HepG2 (cell line): Measurements from ENCODE around the gene GPC6. TPM values are rescaled to one million over a fixed set of nuclear protein-coding genes. Genes with fewer than 3 reads are reported as not detected.

ENCODE experiments used
- CBX1 ChIP-seq: IDR thresholded peaks from one replicate; pipeline ENCODE4 v1.6.1; 2016; ENCODE audit warnings: antibody characterized with exemption, low read depth
- CREB1 ChIP-seq, 2 experiments: fragments of 450-650 bp in 1 of 2; IDR thresholded peaks; 2 replicates each; pipeline ENCODE4 v1.6.1; 2016 to 2017; ENCODE audit warnings: control low read depth in 1 of 2, mild to moderate bottlenecking in 1 of 2, missing compliant biosample characterization in 1 of 2, missing genetic modification characterization in 1 of 2
- ISL2 ChIP-seq: sonication (generic); formaldehyde crosslinking; IDR thresholded peaks from 2 replicates; pipeline ENCODE4 v1.5.0; 2020; ENCODE audit warnings: missing genetic modification reagents
- MBNL3 ChIP-seq: fragments of 250-450 bp; sonication (Bioruptor Pico); conservative IDR thresholded peaks from 2 replicates; pipeline ENCODE4 v1.8.0; 2022; ENCODE audit warnings: mild to moderate bottlenecking, inconsistent platforms
- MLXIP ChIP-seq: sonication (generic); formaldehyde crosslinking; IDR thresholded peaks from 2 replicates; pipeline ENCODE4 v1.9.0; 2021; ENCODE audit warnings: missing genetic modification reagents, borderline replicate concordance
- NKX3-1 ChIP-seq: sonication (generic); formaldehyde crosslinking; IDR thresholded peaks from 2 replicates; pipeline ENCODE4 v1.5.0; 2020; ENCODE audit warnings: missing genetic modification reagents
- PRDM10 ChIP-seq: sonication (generic); formaldehyde crosslinking; IDR thresholded peaks from 2 replicates; pipeline ENCODE4 v1.4.0; 2020; ENCODE audit warnings: low read depth, missing genetic modification reagents
- TBL1XR1 ChIP-seq: fragments of 150-350 bp; IDR thresholded peaks from 2 replicates; pipeline ENCODE4 v1.6.1; 2014; ENCODE audit warnings: borderline replicate concordance, low read length; ENCODE audit not compliant: partially characterized antibody
- TGIF2 ChIP-seq: IDR thresholded peaks from 2 replicates; pipeline ENCODE4 v1.6.1; 2016; ENCODE audit warnings: control low read depth, missing compliant biosample characterization
- ZBED4 ChIP-seq: sonication (generic); formaldehyde crosslinking; IDR thresholded peaks from 2 replicates; pipeline ENCODE4 v1.4.0; 2020; ENCODE audit warnings: missing genetic modification reagents, borderline replicate concordance
- ZBTB33 ChIP-seq: sonication (generic); formaldehyde crosslinking; IDR thresholded peaks from 2 replicates; pipeline ENCODE4 v1.4.0; 2020; ENCODE audit warnings: missing genetic modification reagents
- ZNF17 ChIP-seq: sonication (generic); formaldehyde crosslinking; IDR thresholded peaks from 2 replicates; pipeline ENCODE4 v1.5.0; 2020; ENCODE audit warnings: mild to moderate bottlenecking, missing genetic modification reagents
- ZNF260 ChIP-seq: sonication (generic); formaldehyde crosslinking; IDR thresholded peaks from 2 replicates; pipeline ENCODE4 v1.4.0; 2020; ENCODE audit warnings: missing genetic modification reagents, low read depth, mild to moderate bottlenecking, borderline replicate concordance
- ZNF784 ChIP-seq: sonication (generic); formaldehyde crosslinking; IDR thresholded peaks from 2 replicates; pipeline ENCODE4 v1.5.1; 2020; ENCODE audit warnings: missing genetic modification reagents, mild to moderate bottlenecking, borderline replicate concordance
- ZSCAN21 ChIP-seq: sonication (generic); formaldehyde crosslinking; IDR thresholded peaks from 2 replicates; pipeline ENCODE4 v1.8.0; 2022; ENCODE audit warnings: mild to moderate bottlenecking, missing genetic modification reagents, moderate library complexity, borderline replicate concordance
- ZSCAN30 ChIP-seq: sonication (generic); formaldehyde crosslinking; IDR thresholded peaks from 2 replicates; pipeline ENCODE4 v1.5.0; 2020; ENCODE audit warnings: mild to moderate bottlenecking, missing genetic modification reagents
- polyA plus RNA-seq, 8 experiments: library from polyadenylated mRNA; depleted of rRNA in 3 of 8; stranded (reverse) in 7 of 8; unstranded in 1 of 8; fragments of >200 nt; fragmentation: Illumina TruSeq in 4 of 8; extraction: Trizol in 4 of 8; gene quantifications; 2 replicates each; pipeline versions ENCODE4 v1.2.1 to v1.2.3, GENCODE V29; 2011 to 2016; ENCODE audit warnings: low read depth in 4 of 8, missing spikeins in 1 of 8, mixed read lengths in 1 of 8; ENCODE audit not compliant: insufficient read depth in 1 of 8
- total RNA-seq, 5 experiments: library from RNA; depleted of rRNA; stranded (reverse); fragments of >200 nt; fragmentation: Illumina TruSeq; extraction: Trizol; gene quantifications; 2 replicates each; pipeline ENCODE4 v1.2.3, GENCODE V29; 2016; ENCODE audit warnings: low read depth in 1 of 5

The GPC6 gene
- total and polyA plus RNA-seq, 2 of the 13 experiments (the other 11 are each of a cell fraction or from before 2014, with no cell fraction given), result 24.5 to 33.9 TPM

GRCh38 chr13:93224535-93224934 is 2.1 kb upstream of the GPC6 start (continued):
- TF ChIP-seq ZNF260 (CRISPR knock-in tag) (no peak), CREB1 (IDR thresholded peaks at IDR 0.05) (no peak; the same call in 1 of the 2 replicates), CREB1 (CRISPR knock-in tag; IDR thresholded peaks at IDR 0.05) (peak; percentile 78), ISL2 (CRISPR knock-in tag) (peak; percentile 97), NKX3-1 (CRISPR knock-in tag) (peak; percentile 94), TBL1XR1 (peak; percentile 100), ZNF784 (CRISPR knock-in tag) (no peak; the same call in 1 of the 2 replicates), MBNL3 (no peak), ZBED4 (CRISPR knock-in tag) (0 out of 2 replicates have a peak, but pooled peaks have one; percentile 20), PRDM10 (CRISPR knock-in tag) (peak; percentile 80), MLXIP (CRISPR knock-in tag) (peak; percentile 58; the same call in 1 of the 2 replicates), ZSCAN21 (peak; percentile 89; the same call in 1 of the 2 replicates), TGIF2 (CRISPR knock-in tag) (peak; percentile 92), ZNF17 (no peak), CBX1 (no peak), ZSCAN30 (no peak), ZBTB33 (CRISPR knock-in tag) (peak; percentile 79)
